HG03378 (cell line): ENCODE data around the gene KIF13A.
"Not testable (repeated sequence)": the region's sequence is repeated elsewhere in the genome, so short reads cannot be mapped to it uniquely, and the experiment has no call there.

Experiments used
- ATAC-seq: cut with Tn5 transposase; IDR thresholded peaks from one replicate; pipeline ENCODE4 v1.9.1; 2021; ENCODE audit warnings: mild to moderate bottlenecking, moderate library complexity; ENCODE audit not compliant: unreplicated experiment

KIF13A gene

DNA sequence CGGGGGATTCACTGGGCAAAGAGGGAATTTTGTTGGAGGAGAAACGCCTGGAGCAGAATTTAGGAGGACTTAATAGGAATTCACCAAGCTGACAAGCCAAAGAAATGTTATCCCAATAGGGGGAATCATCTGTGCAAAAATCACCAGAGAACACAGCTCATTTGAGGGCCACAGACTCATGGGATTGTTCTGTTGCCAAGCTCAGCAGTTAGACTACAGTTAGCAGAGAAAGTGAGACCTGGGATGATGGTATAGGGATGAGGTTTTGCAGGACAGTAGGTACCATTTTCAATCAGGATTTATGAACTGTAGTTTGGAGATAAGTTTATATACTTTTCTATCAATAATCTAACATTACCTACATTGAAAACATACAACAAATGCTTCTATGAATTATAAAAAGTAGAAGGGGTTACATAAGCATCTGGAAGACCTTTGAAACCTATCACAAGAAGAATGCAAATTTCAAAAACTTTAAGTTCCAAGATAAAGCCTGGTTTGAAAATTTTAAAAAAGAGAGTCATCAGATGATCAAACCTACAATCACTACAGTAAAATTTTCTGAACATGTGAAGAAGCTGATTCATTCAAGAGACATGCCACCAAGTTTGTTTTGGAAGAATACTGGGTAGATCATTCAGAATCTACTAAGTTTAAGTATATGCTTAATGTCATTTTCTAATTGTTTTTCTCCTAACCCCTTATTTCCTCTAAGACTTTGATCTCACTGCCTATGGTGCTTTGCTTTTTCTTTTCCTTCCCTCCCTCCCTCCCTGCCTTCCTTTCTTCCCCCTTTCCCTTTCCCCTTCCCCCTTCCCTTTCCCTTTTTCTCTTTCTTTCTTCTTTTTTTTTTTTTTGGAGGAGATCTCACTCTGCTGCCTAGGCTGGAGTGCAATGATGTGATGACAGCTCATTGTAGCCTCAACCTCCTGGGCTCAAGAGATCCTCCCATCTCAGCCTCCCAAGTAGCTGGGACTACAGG, 81.5 kb downstream of the KIF13A start:
- no peak for ATAC-seq

GRCh38 chr6:17904491-17905120, 82.8 kb downstream of the KIF13A start:
- ATAC-seq: no peak

DNA sequence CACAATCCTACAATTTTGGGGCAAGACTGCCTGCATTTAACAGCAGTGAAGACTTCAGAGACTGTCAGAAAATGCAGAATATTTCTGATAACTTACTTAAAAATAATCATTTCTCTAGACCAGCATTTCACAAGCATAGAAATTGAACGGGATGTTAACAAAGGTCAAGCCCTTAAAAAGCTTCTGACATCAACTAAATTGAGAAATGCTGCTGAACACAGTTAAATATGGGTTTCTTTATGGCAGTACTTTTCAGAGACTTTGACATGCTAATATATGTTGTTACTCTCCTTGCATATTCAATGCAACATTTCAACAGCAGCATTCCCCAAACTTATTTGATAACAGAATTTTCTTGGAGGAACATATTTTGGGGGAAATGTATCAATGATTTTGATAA, 84.5 kb downstream of the KIF13A start:
- no peak for ATAC-seq

DNA sequence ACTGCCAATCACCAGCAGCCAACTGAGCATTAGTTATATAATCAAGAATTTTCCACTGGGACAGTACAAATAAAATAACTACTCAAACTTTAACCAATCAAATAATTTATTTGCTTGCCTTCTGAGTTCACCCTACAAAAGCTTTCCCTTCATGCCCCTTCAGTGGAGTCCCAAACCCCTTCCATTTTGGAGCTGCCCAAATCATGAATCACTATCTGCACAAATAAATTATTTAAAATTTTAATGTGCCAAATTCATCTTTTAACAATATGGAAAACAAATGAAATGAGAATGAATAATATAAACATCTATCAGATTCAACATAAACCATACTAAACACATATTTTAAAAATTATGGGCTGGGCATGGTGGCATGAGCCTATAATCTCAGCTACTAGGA, 85.9 kb downstream of the KIF13A start:
- ATAC-seq: no peak

- ATAC-seq: no peak
These were observed 87.4 kb downstream of the KIF13A start for GRCh38 chr6:17900011-17900410.

- no peak for ATAC-seq
These were observed 87.9 kb downstream of the KIF13A start for GRCh38 chr6:17899491-17899890.

DNA sequence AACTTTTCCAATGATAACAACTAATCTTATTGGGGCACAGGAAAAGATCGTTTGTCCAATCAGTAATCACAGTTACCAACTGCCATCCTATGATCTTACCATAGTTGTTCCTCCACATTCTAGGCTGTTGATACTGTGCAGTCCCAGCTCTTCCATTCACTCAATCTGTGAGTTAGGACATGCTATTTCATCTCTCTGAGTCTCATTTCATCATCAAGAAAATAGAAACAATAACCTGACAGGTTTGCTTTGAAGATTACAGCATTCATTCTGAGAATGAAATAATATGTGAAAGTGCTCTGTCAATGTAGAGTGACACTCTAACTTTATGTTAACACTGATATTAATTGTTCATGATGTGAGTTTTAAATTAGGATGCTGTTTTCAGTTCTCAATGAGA, 89.8 kb downstream of the KIF13A start:
- ATAC-seq: no peak

DNA sequence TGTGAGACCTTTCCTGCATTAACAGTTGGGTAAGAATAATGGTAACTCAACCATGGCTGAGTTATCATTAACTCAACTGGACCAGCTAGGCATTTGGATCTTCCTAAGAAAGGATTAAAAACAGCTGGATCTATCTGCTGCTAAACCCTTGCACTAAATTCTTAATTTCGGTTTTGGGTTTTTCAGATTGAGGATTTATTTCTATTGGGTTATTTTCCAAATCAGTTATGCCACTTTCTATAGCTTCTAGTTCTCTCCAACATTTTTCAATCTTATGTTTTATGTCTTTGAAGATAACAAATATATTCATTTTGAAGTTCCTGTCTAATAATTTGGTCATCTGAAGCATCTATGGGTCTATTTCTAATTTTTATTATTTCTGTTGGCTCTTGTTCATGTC, 92.5 kb downstream of the KIF13A start:
- no peak for ATAC-seq

- ATAC-seq: no peak
These were observed 93.2 kb downstream of the KIF13A start for GRCh38 chr6:17894191-17894590.

GRCh38 chr6:17892097-17892686, 95.2 kb downstream of the KIF13A start:
- no peak for ATAC-seq

DNA sequence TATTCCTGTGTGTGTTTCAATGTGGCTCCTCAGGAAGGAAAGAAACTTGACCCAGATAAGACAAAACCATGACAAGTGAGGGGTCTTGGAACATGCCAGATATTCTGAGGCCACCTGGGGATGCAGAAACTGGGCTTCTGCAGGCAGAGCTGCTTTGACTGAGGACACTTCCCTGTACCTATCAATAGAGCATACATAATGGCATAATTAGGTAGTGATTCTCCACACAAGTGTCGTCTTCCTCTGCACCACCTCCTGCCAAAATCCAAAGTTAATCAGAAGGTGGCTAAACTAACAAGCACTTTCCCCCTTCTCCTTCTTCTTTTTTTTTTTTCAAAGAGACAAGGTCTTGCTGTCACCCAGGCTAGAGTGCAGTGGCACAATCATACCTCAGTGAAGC, 97.1 kb downstream of the KIF13A start:
- no peak for ATAC-seq

DNA sequence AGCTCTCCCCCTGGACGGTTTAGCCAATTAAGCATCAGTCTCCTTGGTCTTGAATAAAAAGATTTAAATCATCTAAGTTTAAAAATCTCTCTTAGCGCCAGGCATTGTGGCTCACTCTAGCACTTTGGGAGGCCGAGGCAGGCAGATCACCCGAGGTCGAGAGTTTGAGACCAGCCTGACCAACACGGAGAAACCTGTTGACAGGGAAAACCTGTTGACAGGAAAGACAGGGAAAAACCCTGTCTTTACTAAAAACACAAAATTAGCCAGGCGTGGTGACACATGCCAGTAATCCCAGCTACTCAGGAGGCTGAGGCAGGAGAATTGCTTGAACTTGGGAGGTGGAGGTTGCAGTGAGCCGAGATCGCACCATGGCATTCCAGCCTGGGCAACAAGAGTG, 97.7 kb downstream of the KIF13A start:
- not testable (repeated sequence) for ATAC-seq

GRCh38 chr6:17886891-17887290, 100.5 kb downstream of the KIF13A start:
- no peak for ATAC-seq

GRCh38 chr6:17885889-17886576, 101.4 kb downstream of the KIF13A start:
- ATAC-seq: no peak

- ATAC-seq: peak; percentile 91
These were observed 102.6 kb downstream of the KIF13A start for GRCh38 chr6:17884498-17885478.

GRCh38 chr6:17883665-17884497, 103.6 kb downstream of the KIF13A start:
- no peak for ATAC-seq

- no peak for ATAC-seq
These were observed 106.2 kb downstream of the KIF13A start for GRCh38 chr6:17881085-17881858.

DNA sequence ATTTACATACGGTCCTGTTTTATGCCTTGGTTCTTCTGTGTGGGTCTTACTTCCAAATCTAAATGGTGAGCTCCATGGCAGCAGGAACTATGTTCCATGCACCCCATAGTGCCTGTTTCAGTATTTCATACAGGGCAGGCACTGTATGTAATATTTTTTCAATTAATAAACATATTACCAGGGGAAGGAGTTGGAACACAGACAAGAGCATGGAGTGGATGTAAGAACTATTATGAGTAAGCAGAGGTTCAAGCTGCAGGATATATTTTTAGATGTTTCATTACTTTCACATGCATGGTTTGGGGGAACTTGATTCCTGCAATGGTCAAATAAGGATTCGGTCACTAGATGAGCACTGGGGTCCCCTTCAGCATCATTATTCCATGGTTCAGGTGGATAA, 108.3 kb downstream of the KIF13A start:
- ATAC-seq: no peak
